Transverse colon (tissue), 4 donors: Measurements from ENCODE around the gene IL17RE. TPM values are rescaled to one million over a fixed set of nuclear protein-coding genes. Genes with fewer than 3 reads are reported as not detected.

Experiments used
- DNase-seq: peaks from one replicate; pipeline ENCODE4 v3.0.0-alpha.2; 2019
- H3K27ac ChIP-seq, 4 donors: fragments of 200-600 bp; sonication (generic); 2 replicates each; pipeline ENCODE4 v1.5.1; 2016 to 2018; ENCODE audit warnings: inconsistent platforms in 4 of 4
- H3K27me3 ChIP-seq: fragments of 200-600 bp; sonication (generic); 2 replicates; pipeline ENCODE4 v1.5.1; 2017; ENCODE audit warnings: inconsistent platforms
- H3K36me3 ChIP-seq, 4 donors: fragments of 200-600 bp; sonication (generic); 2 replicates each; pipeline ENCODE4 v1.5.1; 2017 to 2019; ENCODE audit warnings: inconsistent platforms in 4 of 4
- H3K4me1 ChIP-seq, 4 donors: fragments of 200-600 bp; sonication (generic); 2 replicates each; pipeline ENCODE4 v1.5.1; 2017 to 2020; ENCODE audit warnings: inconsistent platforms in 4 of 4
- H3K4me3 ChIP-seq, 4 donors: fragments of 200-600 bp; sonication (generic); 1 replicate in 1 of 4; 2 replicates in 3 of 4; pipeline versions ENCODE4 v1.5.1 to v1.6.1; 2017 to 2019; ENCODE audit warnings: inconsistent platforms in 4 of 4
- H3K9me3 ChIP-seq, 2 donors: fragments of 200-600 bp; sonication (generic); 2 replicates each; pipeline ENCODE4 v1.5.1; 2017 to 2019; ENCODE audit warnings: inconsistent platforms in 2 of 2
- CTCF ChIP-seq, 5 experiments: fragments of 200-600 bp in 3 of 5; fragments of 450-650 bp in 2 of 5; sonication (generic) in 3 of 5; IDR thresholded peaks; 1 replicate in 2 of 5; 2 replicates in 3 of 5; pipeline ENCODE4 v1.5.1; 2016 to 2017; ENCODE audit warnings: antibody characterized with exemption in 5 of 5, inconsistent platforms in 3 of 5, mild to moderate bottlenecking in 2 of 5, moderate library complexity in 1 of 5
- EP300 ChIP-seq: sonication (generic); formaldehyde crosslinking; IDR thresholded peaks from one replicate; pipeline ENCODE4 v1.6.1; 2017; ENCODE audit warnings: antibody characterized with exemption, low read depth
- POLR2A ChIP-seq: fragments of 450-650 bp; IDR thresholded peaks from one replicate; pipeline ENCODE4 v1.6.1; 2016; ENCODE audit warnings: antibody characterized with exemption, mild to moderate bottlenecking, moderate library complexity
- POLR2AphosphoS5 ChIP-seq, 3 donors: sonication (generic); formaldehyde crosslinking; IDR thresholded peaks; one replicate each; pipeline ENCODE4 v1.6.1; 2016; ENCODE audit warnings: antibody characterized with exemption in 3 of 3
- WGBS, 2 donors: methylation state at CpG; one replicate each; pipeline ENCODE4 v1.1.5; 2018; ENCODE audit warnings: low coverage in 1 of 2; 5-methylcytosine and 5-hydroxymethylcytosine counted together
- in situ Hi-C, 4 donors: fragments of 200-750 bp; cut with MboI; loops; one replicate each; pipeline versions ENCODE4 v1.15.0 to v1.15.1; 2017; ENCODE audit warnings: low sequenced_read_pairs in 3 of 4, low pct_ligation_motif_present in 1 of 4, low pct_unique_long_range_greater_than_20kb in 1 of 4
- intact Hi-C: fragments of 100-400 bp; cut with DNase I; formaldehyde crosslinking; loops from one replicate; pipeline ENCODE4 v1.15.1; 2023; ENCODE audit warnings: low total_unique reads
- total RNA-seq, 4 donors: library from RNA; depleted of rRNA; stranded (reverse); fragments of >200 nt; gene quantifications; one replicate each; pipeline ENCODE4 v1.1.0, GENCODE V29; 2016

The IL17RE gene
- total RNA-seq, 4 donors from 2014 or later, result 81.5 to 178 (median 108) TPM

- intact Hi-C loops, result loop anchor here (1.0 to 10.0 kb wide), 2 partner anchors 78 to 84 kb away; partner anchors contain the start of gene FANCD2
These were observed 43.7 kb downstream of the IL17RE start for GRCh38 chr3:9946112-9947024.

GRCh38 chr3:9947025-9947995, 44.7 kb downstream of the IL17RE start:
- intact Hi-C loops (loop anchor here (1.0 to 10.0 kb wide), 2 partner anchors 77 to 85 kb away; partner anchors contain the start of gene FANCD2), in situ Hi-C loops (no loop called here)
- WGBS, 2 donors, result 40% methylated on average over 72 of the region's 86 CpGs; no CpG with 5 or more reads in 1 of the 2 donors
- Histone ChIP-seq H3K9me3 (no peaks in the 10 kb centered on the region), H3K27me3 (no peaks in the 10 kb centered on the region), H3K4me1 (peaks cover 9 to 31% (median 21%) of the 10 kb centered on the region in 4 donors), H3K27ac (peak overlapping the region; percentile 74 to 94 (median 90)), H3K36me3 (no peaks in the 10 kb centered on the region), H3K4me3 (peak overlapping the region; percentile 39 to 58 (median 57))
- DNase-seq, result peak; percentile 80
- TF ChIP-seq POLR2AphosphoS5 (IDR thresholded peaks at IDR 0.05), result peak; percentile 25 to 55 (median 47)
- no peak for TF ChIP-seq EP300
- peak; percentile 29 to 78 (median 53) for TF ChIP-seq CTCF (IDR thresholded peaks at IDR 0.05)
- TF ChIP-seq POLR2A, result no peak

More at GRCh38 chr3:9946112-9947024, 43.7 kb downstream of the IL17RE start:
- Histone ChIP-seq H3K36me3 (no peaks in the 10 kb centered on the region), H3K4me3 (peak overlapping the region; percentile 39 to 58 (median 57)), H3K4me1 (peaks cover 3 to 22% (median 13%) of the 10 kb centered on the region in 4 donors), H3K27me3 (no peaks in the 10 kb centered on the region), H3K27ac (peak overlapping the region; percentile 74 to 94 (median 90)), H3K9me3 (no peaks in the 10 kb centered on the region)
- in situ Hi-C loops, result no loop called here
- WGBS, 2 donors, result 14% methylated on average over 69 of the region's 90 CpGs; no CpG with 5 or more reads in 1 of the 2 donors
- TF ChIP-seq POLR2AphosphoS5 (IDR thresholded peaks at IDR 0.05), result peak; percentile 53 to 80 (median 78)
- peak; percentile 41 to 83 (median 69) for TF ChIP-seq CTCF (IDR thresholded peaks at IDR 0.05)
- peak; percentile 64 for TF ChIP-seq POLR2A
- TF ChIP-seq EP300, result no peak
- DNase-seq, result peak; percentile 91

GRCh38 chr3:9948586-9948985, 45.9 kb downstream of the IL17RE start:
- TF ChIP-seq CTCF (IDR thresholded peaks at IDR 0.05) (no peak), EP300 (no peak)
- H3K4me3 ChIP-seq, result no peak overlapping the region
- H3K27me3 ChIP-seq, result no peaks in the 10 kb centered on the region
- intact Hi-C loops, result loop anchor here (10.0 kb wide), 1 partner anchor 76 kb away; the partner anchor contains the start of gene FANCD2
- in situ Hi-C loops, result no loop called here
- WGBS, 2 donors, result 85% methylated on average over 2 of the region's 3 CpGs; no CpG with 5 or more reads in 1 of the 2 donors
- peaks cover 9 to 33% (median 21%) of the 10 kb centered on the region in 4 donors for H3K4me1 ChIP-seq
- H3K27ac ChIP-seq, result no peak overlapping the region
- no peak for DNase-seq
- no peaks in the 10 kb centered on the region for H3K9me3 ChIP-seq
- H3K36me3 ChIP-seq, result no peaks in the 10 kb centered on the region
